HG02623 (cell line): ENCODE data around the gene TMTC1.

Source experiments
- ATAC-seq: cut with Tn5 transposase; IDR thresholded peaks from one replicate; pipeline ENCODE4 v1.9.1; 2021; ENCODE audit warnings: moderate library complexity; ENCODE audit not compliant: unreplicated experiment

Gene TMTC1

DNA sequence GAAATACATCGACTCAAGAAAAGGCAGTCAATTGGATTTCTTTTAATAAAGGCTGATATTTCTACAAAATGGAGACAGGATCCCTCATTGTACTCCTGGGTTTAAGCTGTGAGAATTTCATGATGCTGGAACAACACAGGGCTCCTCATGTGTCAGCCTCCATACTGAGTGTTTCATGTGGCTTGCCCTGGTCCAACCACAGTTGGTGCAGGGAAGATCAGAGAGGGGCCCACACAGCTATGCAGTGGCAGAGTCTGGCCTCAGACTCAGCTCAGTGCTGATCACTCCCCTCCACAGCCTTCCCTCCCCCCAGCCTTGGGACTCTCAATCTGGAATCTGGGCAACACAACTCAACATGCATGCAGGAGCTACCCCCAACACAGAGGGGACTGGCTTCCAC, 163.7 kb downstream of the TMTC1 start:
- no peak for ATAC-seq

DNA sequence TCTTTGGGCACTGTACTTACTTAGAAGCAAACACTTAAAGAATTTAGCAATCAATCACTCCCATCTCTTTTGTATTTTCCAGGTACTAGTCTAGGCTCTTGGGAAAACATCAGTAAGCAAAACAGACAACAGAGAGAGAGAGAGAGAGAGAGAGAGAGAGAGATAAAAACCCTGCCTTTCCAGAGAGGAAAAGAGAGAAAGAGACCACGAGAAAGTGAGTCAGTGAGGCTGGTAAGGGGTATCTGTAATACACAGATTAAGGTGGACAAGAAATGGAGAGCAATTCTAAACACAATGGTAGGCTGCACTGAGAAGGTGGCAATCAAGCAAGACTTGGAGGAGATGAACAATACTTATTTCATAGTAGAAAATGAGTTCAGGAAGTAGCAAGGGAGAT, 166.3 kb downstream of the TMTC1 start:
- no peak for ATAC-seq

DNA sequence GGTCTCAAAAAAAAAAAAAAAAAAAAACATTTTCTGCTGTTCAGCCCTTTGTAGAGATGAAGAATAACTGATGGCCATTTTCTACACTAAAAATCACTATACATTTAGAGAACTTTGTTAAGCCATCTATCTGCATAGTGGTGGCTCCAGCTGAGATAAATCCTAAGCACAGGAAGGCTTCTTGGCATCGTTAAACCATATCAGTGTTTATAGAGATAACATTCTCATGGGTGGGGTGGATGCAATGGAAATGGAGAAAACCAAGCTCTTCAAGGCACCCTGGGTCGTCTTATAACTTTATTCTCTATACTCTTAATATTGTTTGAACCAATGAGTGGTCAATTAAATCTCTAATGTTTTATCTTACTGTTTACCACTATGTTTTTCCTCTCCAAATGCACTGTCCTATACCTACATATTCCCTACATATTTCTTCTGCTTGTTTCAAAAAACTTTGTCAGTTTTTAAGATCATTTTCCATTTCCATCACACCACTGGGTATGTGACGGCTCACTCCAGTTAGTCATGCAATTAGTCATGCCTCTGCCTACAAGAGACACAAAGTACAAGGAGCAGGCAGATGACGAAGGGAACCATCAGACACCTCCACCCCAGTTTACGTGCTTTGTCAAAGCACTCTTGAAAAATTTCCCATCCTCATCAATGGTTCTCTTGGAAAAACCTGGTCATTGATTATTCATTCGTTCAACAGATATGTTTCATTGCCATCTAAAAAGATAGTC, 166.9 kb downstream of the TMTC1 start:
- ATAC-seq: no peak

DNA sequence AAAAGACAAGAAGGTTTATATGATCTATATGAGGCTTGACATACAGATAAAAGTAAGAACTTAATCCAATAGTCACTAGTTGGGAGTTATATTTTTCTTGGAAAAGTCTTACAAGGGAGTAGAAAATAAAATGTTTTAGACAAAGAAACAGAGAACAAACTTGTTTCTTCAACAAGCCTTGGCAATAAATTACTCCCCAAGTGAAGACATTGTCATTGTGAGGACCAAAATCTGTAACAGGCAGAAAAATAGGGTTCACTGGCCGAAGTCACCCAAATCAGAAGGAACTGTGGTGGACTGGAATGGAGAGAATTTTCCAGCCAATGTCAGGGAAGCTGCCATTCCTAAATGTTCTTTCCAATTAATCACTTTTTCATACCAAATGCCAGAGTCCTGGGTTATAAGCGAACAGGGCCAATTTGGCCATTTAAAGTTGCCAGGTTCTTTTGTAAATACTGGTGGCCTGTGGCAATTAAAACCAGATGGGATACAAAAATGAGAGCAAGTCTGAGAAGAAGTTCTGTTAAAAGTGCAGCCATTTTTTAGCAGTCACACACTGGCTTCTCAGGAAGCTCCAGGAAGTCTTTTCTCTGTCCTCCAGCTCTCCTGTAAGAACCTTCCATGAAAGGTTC, 168.9 kb downstream of the TMTC1 start:
- no peak for ATAC-seq

DNA sequence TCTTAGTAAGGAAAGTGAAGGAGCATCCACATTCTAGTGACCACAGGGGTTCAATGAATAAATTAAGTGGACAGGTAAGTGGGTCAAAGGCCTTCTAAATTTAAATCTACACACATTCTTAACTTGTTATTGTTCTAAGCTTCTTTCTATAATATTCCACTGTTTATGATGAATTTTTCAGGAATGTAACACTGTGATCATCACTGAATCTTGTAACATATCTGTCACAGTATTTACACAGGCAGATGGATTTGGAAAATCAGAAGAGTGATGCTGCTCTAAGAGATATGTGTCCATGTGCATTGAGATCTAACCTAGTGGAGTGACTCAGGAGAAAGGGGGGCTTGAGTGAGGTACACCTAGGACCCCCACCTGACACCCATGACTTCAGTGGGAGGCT, 170.8 kb downstream of the TMTC1 start:
- ATAC-seq: no peak

DNA sequence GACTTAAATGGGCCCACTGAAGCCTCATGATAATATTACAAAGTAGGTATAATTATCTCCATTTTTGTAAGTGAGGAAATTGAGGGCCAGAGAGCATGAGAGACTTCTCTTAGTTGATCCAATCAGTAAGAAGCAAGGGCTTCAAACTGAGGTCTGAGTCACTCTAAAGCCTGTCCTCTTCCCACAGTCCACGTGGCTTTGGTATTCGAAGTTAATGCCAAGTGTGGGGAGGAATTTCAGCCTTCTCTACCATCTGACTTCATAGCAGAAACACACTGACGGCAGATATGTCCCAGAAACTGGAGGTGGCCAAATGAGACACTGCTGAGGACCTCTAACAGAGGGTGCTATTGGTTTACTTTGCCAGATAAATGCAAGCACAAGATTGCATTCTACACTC, 171.8 kb downstream of the TMTC1 start:
- no peak for ATAC-seq

DNA sequence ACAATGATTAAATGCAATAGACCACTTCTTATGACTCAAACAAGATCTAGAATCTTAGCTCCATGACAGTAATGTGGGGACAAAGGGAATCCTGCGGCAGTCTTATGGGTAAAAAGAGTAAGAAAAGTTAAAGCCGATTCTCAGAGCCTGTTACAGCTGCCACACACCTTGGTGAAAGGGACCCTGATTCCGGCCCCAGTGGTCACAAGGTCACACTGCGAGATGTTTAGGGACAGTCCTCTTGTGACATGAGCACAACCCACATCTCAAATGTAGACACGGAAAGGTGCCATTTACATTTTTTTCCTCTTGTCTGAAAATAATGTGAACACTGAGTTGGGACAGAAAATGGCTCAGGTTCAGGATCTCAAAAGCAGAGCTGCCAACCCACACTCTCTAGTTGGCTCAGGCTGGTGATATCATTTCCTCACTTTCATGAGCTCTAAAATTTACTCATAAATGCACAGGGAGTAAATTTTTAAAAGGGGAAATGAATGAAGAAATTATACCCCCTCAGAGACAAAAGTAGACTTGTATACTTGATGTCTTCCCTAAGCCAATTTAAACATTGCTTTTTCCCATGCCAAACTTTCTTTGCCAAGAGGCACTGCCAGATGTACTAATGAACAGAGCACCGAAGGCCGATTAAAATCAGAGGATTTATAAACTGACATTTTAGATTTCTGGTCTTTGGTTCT, 173.1 kb downstream of the TMTC1 start:
- no peak for ATAC-seq

DNA sequence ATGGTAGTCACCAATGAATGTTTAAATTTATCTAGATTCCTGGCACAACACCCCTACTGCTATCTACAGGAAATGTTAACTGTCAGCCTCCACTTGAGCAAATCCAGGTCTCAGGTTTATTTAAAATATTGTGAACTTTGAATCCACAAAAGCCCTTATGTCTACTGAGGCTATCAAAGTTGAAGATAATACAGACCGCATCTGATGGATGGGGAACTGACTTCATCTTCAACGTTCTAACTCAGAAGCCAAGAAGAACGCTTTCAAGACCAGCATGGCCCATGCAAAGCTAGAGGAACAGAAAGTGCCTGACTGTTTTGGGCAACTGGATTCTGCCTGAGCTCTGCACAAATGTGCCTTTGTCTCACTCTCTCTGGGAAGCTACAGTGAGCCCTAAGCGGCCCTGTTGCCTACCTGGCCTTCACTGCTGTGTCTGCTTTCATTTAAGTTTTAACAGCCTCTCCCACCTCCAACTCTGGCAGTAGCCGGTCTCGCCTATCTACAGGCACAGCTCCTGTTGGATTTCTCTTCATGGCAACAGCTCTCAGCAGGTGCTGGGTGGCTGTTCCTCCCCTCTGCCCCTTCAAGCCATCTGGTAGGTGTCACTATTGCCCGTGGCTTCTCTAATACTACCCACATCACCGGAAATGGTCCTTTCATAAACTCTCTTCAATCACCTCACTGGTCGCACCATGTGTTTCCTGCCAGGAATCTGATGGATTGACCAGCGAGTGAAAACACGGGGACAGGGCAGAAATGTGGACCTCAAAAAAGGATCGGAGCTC, 174.1 kb downstream of the TMTC1 start:
- no peak for ATAC-seq

DNA sequence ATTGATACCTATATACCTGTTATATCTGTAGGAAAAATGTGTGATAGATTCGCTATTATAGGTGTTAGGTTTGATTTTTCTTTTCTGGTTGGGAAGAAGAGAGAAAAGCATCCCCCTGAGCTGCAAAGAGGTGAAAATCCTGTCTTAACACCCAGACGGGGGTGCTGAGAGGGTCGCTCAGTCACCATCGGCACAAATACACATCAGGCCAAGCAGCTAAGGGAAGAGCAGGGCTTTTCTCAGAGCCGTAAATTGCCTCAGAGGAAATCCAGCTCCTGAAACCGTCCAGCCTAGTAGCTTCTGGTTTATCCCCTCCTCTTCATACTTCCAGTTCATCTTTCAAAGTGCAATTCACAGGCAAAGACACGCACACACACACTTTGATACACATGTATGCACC, 175.2 kb downstream of the TMTC1 start:
- no peak for ATAC-seq

DNA sequence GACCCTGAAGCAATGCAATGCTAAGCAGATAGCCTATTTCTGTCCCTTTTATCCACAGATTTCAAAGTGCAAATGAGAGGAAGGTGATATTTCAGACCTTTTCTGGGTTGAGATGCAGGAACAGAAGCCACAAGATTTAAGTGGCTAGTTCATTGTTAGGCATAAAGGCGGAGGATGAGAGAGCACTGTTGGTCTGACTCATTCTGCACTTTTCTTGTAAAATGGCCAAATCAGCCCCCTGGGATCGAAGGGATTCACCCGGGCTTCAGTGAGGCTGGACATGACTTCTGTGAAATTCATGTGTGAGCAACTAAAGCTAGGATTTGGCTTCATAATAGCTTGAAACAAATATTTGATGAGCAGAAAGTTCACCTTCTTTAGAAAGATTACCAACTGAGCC, 184.4 kb downstream of the TMTC1 start:
- no peak for ATAC-seq

DNA sequence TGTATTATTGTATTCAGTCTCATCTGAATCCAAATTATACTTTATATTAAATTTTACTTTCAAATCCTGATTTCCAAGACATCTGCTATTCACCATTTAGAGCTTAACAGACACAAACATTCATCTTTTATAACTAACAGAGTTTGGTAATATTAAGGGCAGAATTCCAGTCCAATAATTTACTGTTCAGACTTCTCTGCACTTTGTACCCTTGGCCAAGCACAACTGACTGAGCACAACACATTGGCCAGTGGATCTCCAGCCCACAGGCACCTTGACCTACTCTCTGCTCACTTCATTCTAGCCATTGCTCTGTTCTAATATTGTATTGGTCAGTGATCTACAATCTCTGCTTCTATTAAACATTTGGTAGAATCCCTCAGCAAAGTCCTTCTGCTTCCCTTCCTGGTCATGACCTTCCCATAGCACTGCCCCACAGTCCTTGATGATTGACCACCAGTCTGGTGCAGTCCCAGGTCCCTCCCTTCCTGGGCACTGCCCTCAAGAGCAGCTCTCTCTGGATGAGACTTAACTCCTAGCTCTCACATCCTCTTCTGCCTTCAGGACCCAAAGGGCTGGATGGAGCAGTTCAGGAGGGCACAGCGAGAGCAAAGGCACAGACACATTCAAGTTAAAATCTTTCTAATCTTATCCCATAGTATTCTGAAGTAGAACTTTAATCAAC, 188.5 kb downstream of the TMTC1 start:
- no peak for ATAC-seq

DNA sequence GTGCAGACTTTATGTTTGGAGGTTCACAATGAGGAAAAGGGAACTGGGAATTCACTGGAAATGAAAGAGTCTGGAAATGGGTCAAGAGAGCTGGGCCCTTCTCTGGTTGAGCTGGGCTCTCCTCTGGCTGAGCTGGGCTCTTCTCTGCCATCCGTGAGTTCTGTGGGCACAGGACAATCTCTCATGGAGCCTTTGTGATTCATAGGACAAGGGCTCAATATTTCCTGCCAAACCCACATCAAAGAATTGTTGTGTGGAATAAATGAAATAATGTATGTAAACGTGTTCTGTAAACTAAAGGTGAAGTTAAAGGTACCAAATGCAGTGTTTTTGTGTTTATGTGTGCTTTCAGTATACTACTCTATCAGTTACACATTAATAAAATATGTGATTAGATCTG, 190.7 kb downstream of the TMTC1 start:
- ATAC-seq: no peak

DNA sequence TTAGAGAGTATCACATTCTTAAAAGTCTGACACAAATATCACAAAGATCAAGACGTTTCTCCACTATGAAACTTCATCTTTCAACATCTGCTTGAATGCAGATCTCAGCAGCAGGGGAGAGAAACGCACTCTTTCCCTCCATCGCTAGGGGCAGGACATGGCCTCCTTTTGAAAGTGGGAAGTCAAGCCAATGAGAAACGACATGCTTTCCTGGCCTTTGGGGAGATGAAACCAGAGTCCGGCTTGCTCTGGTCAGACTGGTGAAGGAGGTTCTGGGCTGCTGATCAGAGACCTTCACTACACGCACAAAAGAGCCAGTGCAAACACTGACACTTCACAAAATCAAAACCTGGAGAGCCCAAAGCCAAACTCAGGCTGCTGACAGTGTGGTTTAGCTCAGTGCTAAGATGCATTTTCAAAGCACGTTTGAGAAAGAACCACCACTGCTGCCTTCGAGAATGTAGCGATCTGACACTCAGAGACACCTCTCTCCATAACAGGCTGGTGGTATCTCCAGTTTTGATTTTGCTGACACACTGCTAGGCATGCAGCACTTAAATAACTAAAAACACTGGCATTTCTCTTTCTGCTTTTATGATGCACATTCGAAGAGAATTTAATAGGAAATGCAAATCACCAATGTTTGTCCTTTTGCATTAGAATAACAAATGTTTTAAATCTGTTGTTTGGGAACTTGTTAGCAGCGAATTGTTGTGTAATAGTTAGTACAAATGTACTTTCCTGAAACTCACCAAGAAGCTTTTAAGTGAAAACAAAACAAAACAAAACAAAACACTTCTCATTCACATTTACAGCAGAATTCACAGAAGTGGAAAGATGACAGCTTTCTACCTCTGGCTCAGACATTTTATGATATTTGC, 192.4 kb downstream of the TMTC1 start:
- no peak for ATAC-seq

DNA sequence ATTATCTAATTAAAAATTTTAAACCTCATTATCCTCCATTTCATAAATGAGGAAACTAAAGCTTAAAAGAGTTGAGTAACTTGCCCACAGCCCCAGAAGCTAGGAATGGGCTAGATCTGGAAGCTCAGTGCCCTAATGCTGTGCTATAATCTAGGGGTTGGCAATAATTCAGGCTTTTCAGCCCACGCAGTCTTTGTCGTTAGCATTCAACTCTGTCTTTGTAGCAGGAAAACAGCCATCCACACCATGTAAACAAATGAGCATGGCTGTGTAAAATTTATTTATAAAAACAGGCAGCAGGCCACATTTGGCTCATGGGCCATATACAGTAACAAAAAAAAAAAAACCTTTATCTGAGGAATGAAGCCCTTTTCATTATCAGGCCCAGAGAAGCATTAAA, 193.9 kb downstream of the TMTC1 start:
- ATAC-seq: no peak

DNA sequence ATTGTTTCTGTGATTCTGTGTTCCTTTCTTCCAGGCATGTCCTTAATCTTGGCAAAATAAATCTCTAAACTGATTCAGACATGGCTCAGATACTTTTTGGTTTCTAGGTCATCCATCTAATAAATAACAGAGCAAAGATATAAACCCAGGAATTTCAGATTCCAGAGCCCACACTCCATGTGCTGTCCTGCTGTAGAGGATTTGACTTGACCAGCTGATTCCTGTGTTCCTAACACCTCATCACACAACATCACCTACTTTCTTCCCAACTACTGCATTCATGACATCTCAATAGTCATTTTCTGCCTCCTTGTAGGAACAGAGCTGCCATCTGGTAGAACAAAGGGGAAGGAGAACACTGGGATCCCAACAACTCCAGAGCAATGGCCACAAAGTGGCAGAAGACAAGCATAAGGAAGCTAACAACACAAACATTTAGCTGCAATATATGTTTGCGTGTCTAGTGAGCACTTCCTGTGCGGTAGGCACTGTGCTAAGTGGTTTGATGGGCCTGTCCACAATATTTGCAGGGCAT, 194.4 kb downstream of the TMTC1 start:
- no peak for ATAC-seq

DNA sequence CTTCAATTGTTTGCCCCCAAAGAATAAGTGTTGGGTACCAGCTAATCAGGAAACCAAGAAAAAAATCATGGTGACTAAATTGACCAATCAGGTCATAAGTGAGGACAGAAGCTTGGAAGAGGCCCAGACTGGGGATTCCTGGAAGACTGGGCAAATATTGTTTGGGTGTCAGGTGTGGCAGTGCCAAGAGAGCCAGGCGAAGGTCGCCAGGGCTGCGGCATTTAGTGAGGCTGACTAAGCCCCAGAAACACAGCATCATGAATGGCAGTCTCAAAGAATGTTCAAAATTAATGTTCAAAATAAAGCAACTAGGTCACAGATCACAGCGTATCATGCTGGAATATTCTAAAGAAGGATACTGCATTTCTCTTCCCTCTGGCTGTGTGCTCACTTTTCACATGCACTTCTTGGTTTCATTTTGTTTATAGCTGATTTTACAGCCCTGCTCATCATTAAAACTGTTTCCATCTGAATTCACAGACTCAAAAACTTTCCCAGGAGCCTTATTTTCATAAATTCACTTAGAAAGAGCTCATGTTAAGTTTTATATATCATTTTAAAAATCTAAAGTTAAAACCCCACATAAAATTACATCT, 201.0 kb downstream of the TMTC1 start:
- ATAC-seq: no peak

DNA sequence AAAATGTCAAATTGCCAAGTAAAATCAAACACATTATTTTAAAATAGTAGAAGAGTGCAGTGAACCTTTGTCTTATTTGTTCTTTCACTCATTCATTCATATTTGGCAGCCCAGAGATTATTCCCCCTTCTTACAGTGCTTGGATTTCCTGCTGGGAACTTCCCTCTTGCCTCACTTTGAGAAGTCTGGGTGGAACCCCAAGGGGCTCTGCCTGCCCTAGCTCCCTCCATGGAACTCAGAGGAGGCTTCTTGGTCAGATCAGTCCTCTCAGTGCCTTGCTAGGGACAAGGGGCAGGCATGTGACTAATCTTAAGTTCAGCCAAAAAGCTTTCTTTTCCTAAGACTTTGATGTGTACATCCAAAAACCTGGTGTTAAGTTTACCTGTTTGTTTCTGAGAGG, 201.6 kb downstream of the TMTC1 start:
- no peak for ATAC-seq

DNA sequence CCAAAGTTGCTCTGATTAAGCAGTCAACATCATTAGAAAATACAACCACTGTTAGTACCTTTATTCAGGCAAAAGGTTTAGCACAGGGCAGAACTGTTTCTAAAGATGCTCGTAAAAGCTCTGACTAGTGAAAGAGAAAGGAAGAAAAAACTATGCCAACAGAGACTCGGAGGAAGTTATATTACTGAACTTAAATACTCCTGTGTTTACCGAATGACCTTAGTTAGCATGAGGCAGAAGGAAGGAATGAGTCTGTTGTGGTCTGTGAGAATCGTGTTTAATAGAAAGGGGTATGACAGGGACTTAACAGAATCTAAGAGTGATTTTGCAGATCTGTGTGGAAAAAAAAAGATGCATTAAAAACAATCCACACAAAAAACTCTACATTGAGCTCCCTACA, 202.1 kb downstream of the TMTC1 start:
- no peak for ATAC-seq

DNA sequence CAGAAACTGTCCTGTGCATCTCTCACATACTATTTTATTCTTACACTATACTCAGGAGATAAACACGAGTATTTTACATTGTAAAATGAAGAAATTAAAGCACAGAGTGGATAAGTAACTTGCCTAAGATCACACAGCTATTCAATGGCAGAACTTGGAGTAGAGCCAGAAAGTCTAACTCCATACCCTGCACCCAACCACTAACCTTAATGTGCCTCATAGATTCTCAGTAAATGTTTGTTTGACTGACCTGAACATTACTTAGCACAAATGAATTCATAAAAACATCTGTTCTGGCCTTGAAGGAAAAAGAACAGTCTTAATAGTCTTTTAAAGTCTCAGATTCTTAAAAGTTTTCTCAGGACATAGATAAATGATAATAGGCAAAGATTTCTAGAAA, 202.8 kb downstream of the TMTC1 start:
- no peak for ATAC-seq
